K562 (cell line): ENCODE data around the gene MYB. TPM values are rescaled to one million over a fixed set of nuclear protein-coding genes. Genes with fewer than 3 reads are reported as not detected.

ENCODE experiments used
- ATAC-seq: fragments of 200-7000 bp; cut with Tn5 transposase; 3 replicates; pipeline ENCODE4 v1.9.1; 2020; ENCODE audit warnings: moderate library complexity
- BruUV-seq: library from RNA; stranded (reverse); fragments of 400-500 nt; replicated peaks from 2 replicates; lab custom pipeline; 2021; lab: Mats Ljungman, UMichigan
- CTCF ChIA-PET: fragments of 300-600 bp; formaldehyde crosslinking; extraction: SDS; loops from one replicate; lab custom pipeline; 2021; ENCODE audit warnings: low intra/inter-chr PET ratio; lab: Yijun Ruan, JAX
- POLR2A ChIA-PET: fragments of 300-600, 350-650 bp; sonication (Branson Sonifier 250); formaldehyde crosslinking; extraction: SDS; loops from one replicate; lab custom pipeline; 2021; ENCODE audit warnings: antibody characterized with exemption, inconsistent platforms; lab: Yijun Ruan, JAX
- DNase-seq, 4 experiments: peaks; one replicate each; pipeline versions ENCODE4 v3.0.0 to v3.0.0-alpha.2; 2011 to 2018; ENCODE audit warnings: low spot score in 3 of 4, mixed read lengths in 3 of 4; ENCODE audit errors: extremely low read depth in 1 of 4
- FAIRE-seq: peaks from 2 replicates; lab custom pipeline; 2011; peaks lifted over from hg19 to GRCh38; lab: Jason Lieb, UNC
- H2AFZ ChIP-seq: 2 replicates; pipeline ENCODE4 v1.6.0; 2011; ENCODE audit warnings: low read depth, low read length, control low read depth, inconsistent platforms
- H3K27ac ChIP-seq: fragments of 200-600 bp; 3 replicates; pipeline ENCODE4 v1.8.0; 2011; ENCODE audit warnings: low read depth, mild to moderate bottlenecking, control low read depth, inconsistent platforms, low read length, moderate library complexity, mixed read lengths; ENCODE audit errors: extremely low read depth
- H3K27me3 ChIP-seq, 2 experiments: fragments of 300-600 bp in 1 of 2; 2 replicates in 1 of 2; 3 replicates in 1 of 2; pipeline versions ENCODE4 v1.6.0 to v1.8.0; 2011; ENCODE audit warnings: inconsistent platforms in 2 of 2, low read length in 2 of 2, mild to moderate bottlenecking in 1 of 2, mixed read lengths in 1 of 2, moderate library complexity in 1 of 2; ENCODE audit not compliant: control insufficient read depth in 2 of 2, insufficient read depth in 2 of 2
- H3K36me3 ChIP-seq: fragments of 300-600 bp; 3 replicates; pipeline ENCODE4 v1.8.0; 2011; ENCODE audit warnings: mild to moderate bottlenecking, low read length, inconsistent platforms; ENCODE audit not compliant: control insufficient read depth, insufficient read depth
- H3K4me1 ChIP-seq, 2 experiments: fragments of 200-600 bp in 1 of 2; replicated peaks in 1 of 2; 2 replicates in 1 of 2; 3 replicates in 1 of 2; pipeline versions ENCODE4 v1.5.1 to v1.8.0; 2011; ENCODE audit warnings: inconsistent platforms in 2 of 2, low read length in 2 of 2, mild to moderate bottlenecking in 1 of 2, mixed read lengths in 1 of 2, moderate library complexity in 1 of 2; ENCODE audit not compliant: control insufficient read depth in 2 of 2, insufficient read depth in 2 of 2
- H3K4me2 ChIP-seq: 2 replicates; pipeline ENCODE4 v1.6.1; 2011; ENCODE audit warnings: low read length, control low read depth, inconsistent platforms, mixed read lengths; ENCODE audit not compliant: insufficient read depth
- H3K4me3 ChIP-seq: fragments of 200-600 bp; sonication (generic), shearing (Covaris generic); 2 replicates; pipeline ENCODE4 v1.5.1; 2016; ENCODE audit warnings: control low read depth, inconsistent platforms
- H3K79me2 ChIP-seq: fragments of 200-600 bp; 3 replicates; pipeline ENCODE4 v1.8.0; 2011; ENCODE audit warnings: low read length, inconsistent platforms; ENCODE audit not compliant: control insufficient read depth, insufficient read depth
- H3K9ac ChIP-seq, 2 experiments: 2 replicates each; pipeline versions ENCODE4 v1.6.0 to v1.6.1; 2011; ENCODE audit warnings: low read depth in 2 of 2, low read length in 2 of 2, control low read depth in 1 of 2, inconsistent platforms in 1 of 2, mild to moderate bottlenecking in 1 of 2, mixed read lengths in 1 of 2; ENCODE audit not compliant: insufficient read depth in 1 of 2
- H3K9me1 ChIP-seq: one replicate; pipeline ENCODE4 v1.6.0; 2011; ENCODE audit warnings: inconsistent platforms, mild to moderate bottlenecking, low read length, moderate library complexity; ENCODE audit not compliant: control insufficient read depth, insufficient read depth
- H3K9me3 ChIP-seq: replicated peaks from 2 replicates; pipeline ENCODE4 v1.5.1; 2011; ENCODE audit warnings: low read depth, low read length, inconsistent platforms; ENCODE audit not compliant: control insufficient read depth, insufficient read depth
- H4K20me1 ChIP-seq: replicated peaks from 2 replicates; pipeline ENCODE4 v1.6.1; 2011; ENCODE audit warnings: low read length, inconsistent platforms, mixed read lengths; ENCODE audit not compliant: control insufficient read depth, insufficient read depth
- CEBPG ChIP-seq, 3 experiments: fragments of 200-800 bp in 1 of 3; sonication (Bioruptor generic) in 1 of 3; sonication (generic) in 1 of 3; formaldehyde crosslinking in 1 of 3; IDR thresholded peaks in 2 of 3; conservative IDR thresholded peaks in 1 of 3; 2 replicates each; pipeline versions ENCODE4 v1.6.1 to v1.8.0; 2016 to 2022; ENCODE audit warnings: missing compliant biosample characterization in 2 of 3, missing genetic modification characterization in 2 of 3, mild to moderate bottlenecking in 1 of 3, missing genetic modification reagents in 1 of 3
- CHD1 ChIP-seq: fragments of 200-600 bp; sonication (generic); IDR thresholded peaks from one replicate; pipeline ENCODE4 v1.6.1; 2012; ENCODE audit warnings: mild to moderate bottlenecking, moderate library complexity, low read length, inconsistent platforms
- E2F6 ChIP-seq, 2 experiments: IDR thresholded peaks; 2 replicates each; pipeline ENCODE4 v1.6.1; 2011; ENCODE audit warnings: borderline replicate concordance in 1 of 2, control low read depth in 1 of 2, low read depth in 1 of 2, low read length in 1 of 2, mild to moderate bottlenecking in 1 of 2, mixed read lengths in 1 of 2, moderate library complexity in 1 of 2; ENCODE audit not compliant: insufficient read depth in 1 of 2, insufficient read length in 1 of 2, poor library complexity in 1 of 2, severe bottlenecking in 1 of 2; ENCODE audit errors: extremely low read depth in 1 of 2
- LCOR ChIP-seq: sonication (generic); formaldehyde crosslinking; IDR thresholded peaks from 2 replicates; pipeline ENCODE4 v1.8.0; 2022; ENCODE audit warnings: mild to moderate bottlenecking, missing genetic modification reagents
- MAX ChIP-seq: sonication (generic); formaldehyde crosslinking; IDR thresholded peaks from 2 replicates; pipeline ENCODE4 v1.9.0; 2022; ENCODE audit warnings: mild to moderate bottlenecking, missing genetic modification reagents
- OTX1 ChIP-seq: fragments of 450-650 bp; formaldehyde crosslinking; IDR thresholded peaks from 2 replicates; pipeline ENCODE4 v1.4.0; 2022; ENCODE audit warnings: mild to moderate bottlenecking
- PCBP1 ChIP-seq: fragments of 200-400 bp; formaldehyde crosslinking; IDR thresholded peaks from 2 replicates; pipeline ENCODE4 v1.6.1; 2018; ENCODE audit warnings: mild to moderate bottlenecking, low read depth, low read length; ENCODE audit not compliant: poor library complexity, severe bottlenecking
- POU5F1 ChIP-seq: fragments of 150-350 bp; IDR thresholded peaks from 2 replicates; pipeline ENCODE4 v1.6.1; 2014; ENCODE audit warnings: borderline replicate concordance, low read length, low read depth, mild to moderate bottlenecking; ENCODE audit not compliant: partially characterized antibody
- RBBP5 ChIP-seq: fragments of 200-600 bp; sonication (generic); IDR thresholded peaks from 2 replicates; pipeline ENCODE4 v1.6.1; 2012; ENCODE audit warnings: borderline replicate concordance, mild to moderate bottlenecking, low read length, control low read depth, inconsistent platforms; ENCODE audit not compliant: insufficient read depth, poor library complexity, severe bottlenecking
- SIN3A ChIP-seq, 2 experiments: fragments of 150-350 bp in 1 of 2; IDR thresholded peaks; 2 replicates each; pipeline ENCODE4 v1.6.1; 2011 to 2016; ENCODE audit warnings: borderline replicate concordance in 2 of 2, low read depth in 2 of 2, low read length in 2 of 2, mild to moderate bottlenecking in 2 of 2, moderate library complexity in 2 of 2; ENCODE audit not compliant: control insufficient read depth in 1 of 2
- TAF1 ChIP-seq: IDR thresholded peaks from 2 replicates; pipeline ENCODE4 v1.6.1; 2011; ENCODE audit warnings: mild to moderate bottlenecking, low read length, moderate library complexity; ENCODE audit not compliant: insufficient read depth, control insufficient read depth, severe bottlenecking; ENCODE audit errors: extremely low read depth
- ZBTB17 ChIP-seq: fragments of 450-650 bp; formaldehyde crosslinking; IDR thresholded peaks from 2 replicates; pipeline ENCODE4 v1.4.0; 2020; ENCODE audit warnings: mild to moderate bottlenecking
- ZNF644 ChIP-seq: fragments of 200-800 bp; sonication (Bioruptor generic); IDR thresholded peaks from 2 replicates; pipeline ENCODE4 v1.6.1; 2016; ENCODE audit warnings: low read depth, missing genetic modification characterization, missing compliant biosample characterization
- WGBS: fragments of 100-300 bp; shearing (Covaris generic); methylation state at CpG from one replicate; pipeline ENCODE4 v1.1.6; 2016; ENCODE audit warnings: low coverage, mixed read lengths; ENCODE audit not compliant: insufficient coverage; ENCODE audit errors: missing lambda C conversion rate; 5-methylcytosine and 5-hydroxymethylcytosine counted together
- in situ Hi-C: fragments of 300-500 bp; cut with MboI; formaldehyde crosslinking; loops from 4 replicates; pipeline ENCODE4 v1.15.0; 2018; ENCODE audit warnings: inconsistent platforms, mixed read lengths
- intact Hi-C: fragments of 100-400 bp; cut with micrococcal nuclease; formaldehyde crosslinking; loops from 2 replicates; pipeline ENCODE4 v1.14.2; 2022
- polyA plus RNA-seq, 8 experiments: library from polyadenylated mRNA; depleted of rRNA in 4 of 8; stranded (reverse) in 5 of 8; unstranded in 3 of 8; fragments of >200 nt; fragmentation: Nextera tagmentation in 2 of 8; fragmentation: Illumina TruSeq in 1 of 8; extraction: Ambion mirVana in 2 of 8; extraction: Trizol in 1 of 8; gene quantifications; 2 replicates each; pipeline versions ENCODE4 v1.2.1 to v1.2.3, GENCODE V29; 2011 to 2014; ENCODE audit warnings: inconsistent platforms in 1 of 8, missing spikeins in 1 of 8
- total RNA-seq, 7 experiments: library from RNA; depleted of rRNA in 6 of 7; stranded (reverse); fragments of >200 nt in 6 of 7; fragmentation: Illumina TruSeq in 2 of 7; extraction: Trizol in 2 of 7; gene quantifications; 2 replicates each; pipeline versions ENCODE4 v1.2.1 to v1.2.3, GENCODE V29; 2011 to 2021; ENCODE audit warnings: low replicate concordance in 1 of 7

The MYB gene
- total and polyA plus RNA-seq, 9 of the 15 experiments (the other 6 are each of a cell fraction or from before 2014, with no cell fraction given): 35.8 to 218 (median 140) TPM

- TF ChIP-seq PCBP1 (no peak), OTX1 (no peak), E2F6 (IDR thresholded peaks at IDR 0.05; ENCODE audit: borderline replicate concordance in 1 of 2, extremely low read depth in 1 of 2, insufficient read depth in 1 of 2, insufficient read length in 1 of 2, low read depth in 1 of 2, low read length in 1 of 2, poor library complexity in 1 of 2, severe bottlenecking in 1 of 2) (no peak)
Observed at GRCh38 chr6:135181333-135182070, 394 bp downstream of the MYB start (continued).

- H3K4me1 ChIP-seq: peaks cover 17 to 26% of the 10 kb centered on the region in 2 experiments
- peak overlapping the region; percentile 73 for H3K27ac ChIP-seq
- peak; percentile 37 for ATAC-seq
- peaks cover 6% of the 10 kb centered on the region; the same call in 1 of the 2 replicates for H3K9me3 ChIP-seq
- H3K79me2 ChIP-seq: peaks cover 66% of the 10 kb centered on the region
- peak overlapping the region; percentile 48 for H2AFZ ChIP-seq
- peak; percentile 28 to 71 (median 46) for DNase-seq
- peak overlapping the region; percentile 76 to 97 for H3K9ac ChIP-seq
- no peaks in the 10 kb centered on the region for H3K9me1 ChIP-seq
- intact Hi-C loops: loop anchor here (1.0 to 10.0 kb wide), 6 partner anchors 37 to 1228 kb away; partner anchors contain the start of genes HBS1L and TBPL1
- WGBS: under 1% methylated on average over 66 of the region's 78 CpGs
- FAIRE-seq: no peak
- ChIA-PET POLR2A (interaction anchor here (1.1 to 1.5 kb wide), 3 partner anchors 13 to 174 kb away, joined by 3 to 4 read pairs (median 3); no protein-coding TSS in a partner anchor), CTCF (interaction anchor here (0.6 to 2.7 kb wide), 2 partner anchors 37 kb away, joined by 3 to 20 read pairs; no protein-coding TSS in a partner anchor)
- H3K4me3 ChIP-seq: peak overlapping the region; percentile 71
- H3K36me3 ChIP-seq: peaks cover 33% of the 10 kb centered on the region
- no peaks in the 10 kb centered on the region for H4K20me1 ChIP-seq
- peak overlapping the region; percentile 97 for H3K4me2 ChIP-seq
- in situ Hi-C loops: loop anchor here (10.0 kb wide), 1 partner anchor 242 kb away; no protein-coding TSS in a partner anchor
- no peaks in the 10 kb centered on the region for H3K27me3 ChIP-seq
- TSS peak; percentile 34 for BruUV-seq
- TF ChIP-seq TAF1 (no peak), CHD1 (peak; percentile 89), SIN3A (IDR thresholded peaks at IDR 0.05; ENCODE audit: borderline replicate concordance in 2 of 2, control insufficient read depth in 1 of 2, low read depth in 2 of 2, low read length in 2 of 2) (peak in 1 of 2 experiments; percentile 77; a peak in 1 of 4 replicates), RBBP5 (no peak), POU5F1 (no peak), MAX (CRISPR knock-in tag) (peak; percentile 82), ZNF644 (tag) (no peak), LCOR (no peak; the same call in 1 of the 2 replicates), ZBTB17 (CRISPR knock-in tag) (no peak), CEBPG (CRISPR knock-in tag; IDR thresholded peaks at IDR 0.05) (no peak; the same call in 1 of the 2 replicates), CEBPG (tag; conservative IDR thresholded peaks at IDR 0.05 in 1 of 2, IDR thresholded peaks at IDR 0.05 in 1 of 2) (no peak)
Observed at GRCh38 chr6:135182071-135183001, 1.2 kb downstream of the MYB start.
